Upper lobe of left lung (tissue), 6 donors: ENCODE data around the gene CNPPD1. TPM values are rescaled to one million over a fixed set of nuclear protein-coding genes. Genes with fewer than 3 reads are reported as not detected.

Source experiments
- ATAC-seq, 2 donors: fragments of 200-7000 bp; cut with Tn5 transposase; one replicate each; pipeline ENCODE4 v1.9.1; 2022; ENCODE audit warnings: mild to moderate bottlenecking in 2 of 2, moderate library complexity in 2 of 2; ENCODE audit not compliant: low FRiP score in 2 of 2
- DNase-seq, 2 donors: peaks; one replicate each; pipeline ENCODE4 v3.0.0-alpha.2; 2019 to 2020
- H3K27ac ChIP-seq, 4 donors: fragments of 200-600 bp; sonication (generic); one replicate each; pipeline ENCODE4 v1.5.1; 2016 to 2019
- H3K27me3 ChIP-seq, 4 donors: fragments of 200-600 bp; sonication (generic); one replicate each; pipeline ENCODE4 v1.5.1; 2017 to 2019
- H3K36me3 ChIP-seq, 4 donors: fragments of 200-600 bp; sonication (generic); one replicate each; pipeline ENCODE4 v1.5.1; 2016 to 2019
- H3K4me1 ChIP-seq, 4 donors: fragments of 200-600 bp; sonication (generic); one replicate each; pipeline ENCODE4 v1.5.1; 2018 to 2019
- H3K4me3 ChIP-seq, 4 donors: fragments of 200-600 bp; sonication (generic); one replicate each; pipeline ENCODE4 v1.5.1; 2017 to 2019; ENCODE audit warnings: mild to moderate bottlenecking in 2 of 4, moderate library complexity in 1 of 4
- H3K9me3 ChIP-seq, 4 donors: fragments of 200-600 bp; sonication (generic); one replicate each; pipeline ENCODE4 v1.5.1; 2018 to 2019
- EP300 ChIP-seq, 4 donors: sonication (generic); formaldehyde crosslinking; IDR thresholded peaks; one replicate each; pipeline ENCODE4 v1.5.1; 2017; ENCODE audit warnings: antibody characterized with exemption in 4 of 4, control low read depth in 2 of 4
- POLR2A ChIP-seq, 4 donors: fragments of 450-650 bp; IDR thresholded peaks; one replicate each; pipeline ENCODE4 v1.5.1; 2016 to 2017; ENCODE audit warnings: antibody characterized with exemption in 4 of 4, mild to moderate bottlenecking in 2 of 4
- POLR2AphosphoS5 ChIP-seq, 2 donors: sonication (generic); formaldehyde crosslinking; IDR thresholded peaks; one replicate each; pipeline ENCODE4 v1.5.1; 2017; ENCODE audit warnings: antibody characterized with exemption in 2 of 2
- WGBS, 2 donors: methylation state at CpG; one replicate each; pipeline ENCODE4 v1.1.5; 2017 to 2018; 5-methylcytosine and 5-hydroxymethylcytosine counted together
- total RNA-seq, 6 donors: library from RNA; depleted of rRNA in 4 of 6; stranded (reverse); fragments of >200 nt in 4 of 6; gene quantifications; one replicate each; pipeline versions ENCODE4 v1.1.0 to v1.2.1, GENCODE V29; 2016 to 2021
- TF ChIP-seq, protein P1 (sequence below), 6 experiments: fragments of 450-650 bp in 4 of 6; fragments of 200-600 bp in 2 of 6; sonication (generic) in 2 of 6; IDR thresholded peaks; one replicate each; pipeline ENCODE4 v1.5.1; 2016 to 2019; ENCODE audit warnings: antibody characterized with exemption in 6 of 6
- donor health status: DM: no; HTN: no; CAD: no; lungs with moderate emphysema.
- donor health status: DM: no; HTN: yes; CAD: no; lungs with severe emphysema.

CNPPD1 gene
- total RNA-seq, 6 donors from 2014 or later = 42.7 to 86.8 (median 49.4) TPM

DNA sequence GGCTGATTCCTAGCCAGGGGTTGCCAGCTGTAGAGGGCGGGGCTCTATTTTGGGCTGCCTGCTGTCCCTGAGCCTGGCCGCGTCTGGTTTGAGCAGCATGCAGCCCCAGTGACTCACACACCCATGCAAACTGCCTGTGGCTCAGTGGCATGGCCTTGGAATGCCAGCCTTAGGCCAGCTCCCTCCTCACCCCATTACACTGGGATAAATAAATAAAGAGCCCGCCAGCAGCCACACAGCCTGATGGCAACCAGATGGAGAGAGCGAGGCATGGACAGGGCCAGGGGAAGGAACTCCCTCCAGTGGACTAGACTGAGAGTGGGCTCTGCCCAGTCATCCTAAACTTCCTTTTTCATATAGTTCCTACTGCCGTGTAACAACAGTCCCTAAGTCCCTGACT is 34.4 kb downstream of the CNPPD1 start:
- WGBS, 2 donors = 85 to 95% methylated on average over 6 of the region's 6 CpGs
- ATAC-seq = peak in 1 of 2 donors; percentile 43
- peak in 1 of 2 donors; percentile 19 for DNase-seq

DNA sequence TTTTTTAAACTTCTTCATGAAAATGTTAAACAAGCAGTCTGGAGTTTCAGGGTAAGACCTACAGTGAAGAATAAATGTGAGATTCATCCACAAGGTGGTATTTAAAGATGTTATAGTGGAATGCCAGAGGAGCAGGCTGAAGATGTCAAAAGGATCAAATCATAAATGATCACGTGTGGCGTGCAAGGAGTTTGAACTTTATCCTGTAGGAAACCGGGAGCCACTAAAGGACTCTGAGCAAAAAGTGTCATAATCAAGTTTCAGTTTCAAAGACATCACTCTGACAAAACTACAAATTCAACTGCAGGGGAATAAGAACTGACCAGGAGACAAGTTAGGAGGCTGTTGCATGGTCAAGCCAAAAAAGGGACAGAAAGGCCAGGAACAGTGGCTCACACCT is 36.0 kb downstream of the CNPPD1 start:
- Histone ChIP-seq H3K36me3 (peaks cover 3 to 63% (median 23%) of the 10 kb centered on the region in 4 donors), H3K4me1 (no peaks in the 10 kb centered on the region), H3K4me3 (no peak overlapping the region), H3K27ac (no peak overlapping the region), H3K27me3 (no peaks in the 10 kb centered on the region), H3K9me3 (no peaks in the 10 kb centered on the region)
- TF ChIP-seq, protein P1, sequence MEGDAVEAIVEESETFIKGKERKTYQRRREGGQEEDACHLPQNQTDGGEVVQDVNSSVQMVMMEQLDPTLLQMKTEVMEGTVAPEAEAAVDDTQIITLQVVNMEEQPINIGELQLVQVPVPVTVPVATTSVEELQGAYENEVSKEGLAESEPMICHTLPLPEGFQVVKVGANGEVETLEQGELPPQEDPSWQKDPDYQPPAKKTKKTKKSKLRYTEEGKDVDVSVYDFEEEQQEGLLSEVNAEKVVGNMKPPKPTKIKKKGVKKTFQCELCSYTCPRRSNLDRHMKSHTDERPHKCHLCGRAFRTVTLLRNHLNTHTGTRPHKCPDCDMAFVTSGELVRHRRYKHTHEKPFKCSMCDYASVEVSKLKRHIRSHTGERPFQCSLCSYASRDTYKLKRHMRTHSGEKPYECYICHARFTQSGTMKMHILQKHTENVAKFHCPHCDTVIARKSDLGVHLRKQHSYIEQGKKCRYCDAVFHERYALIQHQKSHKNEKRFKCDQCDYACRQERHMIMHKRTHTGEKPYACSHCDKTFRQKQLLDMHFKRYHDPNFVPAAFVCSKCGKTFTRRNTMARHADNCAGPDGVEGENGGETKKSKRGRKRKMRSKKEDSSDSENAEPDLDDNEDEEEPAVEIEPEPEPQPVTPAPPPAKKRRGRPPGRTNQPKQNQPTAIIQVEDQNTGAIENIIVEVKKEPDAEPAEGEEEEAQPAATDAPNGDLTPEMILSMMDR (IDR thresholded peaks at IDR 0.05) = no peak
- TF ChIP-seq POLR2AphosphoS5 (IDR thresholded peaks at IDR 0.05) (no peak), EP300 (IDR thresholded peaks at IDR 0.05) (no peak), POLR2A (IDR thresholded peaks at IDR 0.05) (no peak)
- DNase-seq = no peak
- 86 to 94% methylated on average over 3 of the region's 3 CpGs for WGBS, 2 donors
- ATAC-seq = no peak

More for the DNA sequence above, 34.4 kb downstream of the CNPPD1 start:
- H3K4me3 ChIP-seq = no peak overlapping the region
- H3K36me3 ChIP-seq = peaks cover 3 to 79% (median 36%) of the 10 kb centered on the region in 4 donors
- TF ChIP-seq, protein P1 (IDR thresholded peaks at IDR 0.05) = no peak
- TF ChIP-seq POLR2AphosphoS5 (IDR thresholded peaks at IDR 0.05) = no peak
- no peak for TF ChIP-seq EP300 (IDR thresholded peaks at IDR 0.05)
- TF ChIP-seq POLR2A (IDR thresholded peaks at IDR 0.05) = no peak
- H3K9me3 ChIP-seq = no peaks in the 10 kb centered on the region
- no peak overlapping the region for H3K27ac ChIP-seq
- H3K4me1 ChIP-seq = no peaks in the 10 kb centered on the region
- H3K27me3 ChIP-seq = no peaks in the 10 kb centered on the region

DNA sequence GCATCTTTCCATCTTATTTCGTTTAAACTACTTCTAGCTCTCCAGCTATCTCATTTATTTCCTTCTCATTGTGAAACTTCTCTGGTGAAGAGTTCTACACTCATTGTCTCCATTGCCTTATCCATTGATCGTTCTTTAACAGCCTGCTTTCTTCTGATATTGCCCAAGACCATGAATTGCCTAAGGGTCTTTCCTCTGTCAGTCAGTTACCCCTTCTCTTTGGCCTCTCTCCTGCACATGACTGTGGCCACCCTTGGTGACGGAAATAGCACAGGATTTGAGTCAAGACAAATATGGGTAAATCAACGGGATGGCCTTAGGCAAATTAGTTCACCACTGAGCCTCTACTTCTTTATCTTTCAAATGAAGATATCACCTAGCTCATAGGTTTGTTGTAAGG is 42.7 kb downstream of the CNPPD1 start:
- no peak overlapping the region for H3K4me3 ChIP-seq
- no peak overlapping the region for H3K27ac ChIP-seq
- WGBS, 2 donors = 78 to 89% methylated on average over 4 of the region's 4 CpGs
- H3K4me1 ChIP-seq = peaks cover 0 to 6% (median 0%) of the 10 kb centered on the region in 4 donors
- no peaks in the 10 kb centered on the region for H3K27me3 ChIP-seq
- TF ChIP-seq POLR2A (IDR thresholded peaks at IDR 0.05) (no peak), POLR2AphosphoS5 (IDR thresholded peaks at IDR 0.05) (no peak), EP300 (IDR thresholded peaks at IDR 0.05) (no peak)
- TF ChIP-seq, protein P1 (IDR thresholded peaks at IDR 0.05) = no peak
- ATAC-seq (no peak), DNase-seq (no peak)
- no peaks in the 10 kb centered on the region for H3K9me3 ChIP-seq
- peaks cover 0 to 1% (median 0%) of the 10 kb centered on the region in 4 donors for H3K36me3 ChIP-seq

DNA sequence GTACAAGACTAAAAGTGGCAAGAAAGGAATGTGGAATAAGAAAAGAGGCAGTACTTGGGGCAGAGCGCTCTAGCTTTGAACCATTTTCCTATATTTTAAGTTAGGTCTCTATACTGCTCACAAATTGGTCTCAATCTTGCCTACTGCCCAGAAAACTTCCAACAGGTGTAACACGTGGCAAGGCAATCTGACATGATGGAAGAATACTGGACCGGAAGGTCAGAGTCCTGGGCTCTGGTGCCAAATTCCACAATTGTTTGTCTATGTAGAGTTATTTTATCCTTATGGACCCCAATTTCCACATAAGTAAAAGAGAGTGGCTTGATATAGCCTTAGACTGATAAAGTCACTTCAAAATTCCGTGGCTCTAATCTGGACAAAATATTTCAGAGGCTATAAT is 45.0 kb downstream of the CNPPD1 start:
- H3K27ac ChIP-seq = no peak overlapping the region
- H3K4me3 ChIP-seq = no peak overlapping the region
- DNase-seq (no peak), ATAC-seq (no peak)
- TF ChIP-seq POLR2A (IDR thresholded peaks at IDR 0.05) (no peak), POLR2AphosphoS5 (IDR thresholded peaks at IDR 0.05) (no peak)
- TF ChIP-seq, protein P1 (IDR thresholded peaks at IDR 0.05) = no peak
- no peaks in the 10 kb centered on the region for H3K27me3 ChIP-seq
- H3K36me3 ChIP-seq = no peaks in the 10 kb centered on the region
- H3K9me3 ChIP-seq = no peaks in the 10 kb centered on the region
- WGBS, 2 donors = 67 to 72% methylated on average over 4 of the region's 4 CpGs
- H3K4me1 ChIP-seq = peaks cover 7 to 16% (median 10%) of the 10 kb centered on the region in 4 donors

DNA sequence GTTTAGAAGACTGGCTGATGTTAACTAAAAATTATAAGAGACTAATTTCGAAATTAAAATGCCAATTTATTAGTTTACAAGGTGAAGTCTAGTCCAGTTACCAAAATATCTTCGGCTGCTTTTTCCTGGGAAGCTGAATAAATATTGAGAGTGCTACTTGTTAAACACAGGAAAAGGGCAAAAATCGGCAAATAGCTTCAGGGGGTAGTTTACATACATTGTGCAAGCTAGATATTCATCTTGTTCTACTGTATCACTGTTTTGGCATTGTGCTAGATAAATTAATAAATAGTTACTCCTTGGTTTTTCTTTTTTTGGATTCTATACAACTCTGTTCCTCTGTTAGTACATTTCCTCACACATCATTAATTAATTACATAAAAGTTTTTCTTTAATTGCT is 45.4 kb downstream of the CNPPD1 start:
- no peaks in the 10 kb centered on the region for H3K27me3 ChIP-seq
- no peaks in the 10 kb centered on the region for H3K9me3 ChIP-seq
- ATAC-seq (no peak), DNase-seq (no peak)
- H3K4me3 ChIP-seq = no peak overlapping the region
- H3K27ac ChIP-seq = no peak overlapping the region
- H3K4me1 ChIP-seq = peaks cover 9 to 20% (median 12%) of the 10 kb centered on the region in 4 donors
- 42 to 48% methylated on average over 3 of the region's 3 CpGs for WGBS, 2 donors
- TF ChIP-seq POLR2AphosphoS5 (IDR thresholded peaks at IDR 0.05) (no peak), POLR2A (IDR thresholded peaks at IDR 0.05) (no peak), EP300 (IDR thresholded peaks at IDR 0.05) (no peak)
- TF ChIP-seq, protein P1 (IDR thresholded peaks at IDR 0.05) = no peak
- H3K36me3 ChIP-seq = no peaks in the 10 kb centered on the region
